KBM-7 (cell line): ENCODE results near the gene SPNS3.

Source experiments
- DNase-seq: peaks from one replicate; pipeline ENCODE4 v3.0.0-alpha.2; 2015
- in situ Hi-C: fragments of 300-500 bp; cut with MboI; formaldehyde crosslinking; loops from 2 replicates; pipeline ENCODE4 v1.14.3; 2020; ENCODE audit warnings: low sequenced_read_pairs, low pct_unique_long_range_greater_than_20kb, mixed read lengths

Gene SPNS3

GRCh38 chr17:4482338-4483011, 48.7 kb downstream of the SPNS3 start:
- no peak for DNase-seq
- in situ Hi-C loops = no loop called here

- DNase-seq = no peak
- in situ Hi-C loops = no loop called here
Observed at GRCh38 chr17:4483012-4483840, 49.5 kb downstream of the SPNS3 start.

GRCh38 chr17:4485676-4486646, 52.2 kb downstream of the SPNS3 start:
- in situ Hi-C loops = no loop called here
- no peak for DNase-seq

- in situ Hi-C loops = no loop called here
- DNase-seq = no peak
Observed at GRCh38 chr17:4487296-4487695, 53.6 kb downstream of the SPNS3 start.

GRCh38 chr17:4487820-4488716, 54.3 kb downstream of the SPNS3 start:
- DNase-seq = no peak
- in situ Hi-C loops = no loop called here

GRCh38 chr17:4488989-4489595, 55.4 kb downstream of the SPNS3 start:
- no peak for DNase-seq
- in situ Hi-C loops = no loop called here

GRCh38 chr17:4490109-4490591, 56.4 kb downstream of the SPNS3 start:
- in situ Hi-C loops = no loop called here
- no peak for DNase-seq

GRCh38 chr17:4490637-4491061, 56.9 kb downstream of the SPNS3 start:
- no peak for DNase-seq

GRCh38 chr17:4492721-4493561, 59.2 kb downstream of the SPNS3 start:
- peak; percentile 68 for DNase-seq
- in situ Hi-C loops = no loop called here

More at GRCh38 chr17:4490637-4491061, 56.9 kb downstream of the SPNS3 start:
- in situ Hi-C loops = no loop called here

GRCh38 chr17:4497101-4497824, 63.5 kb downstream of the SPNS3 start:
- no peak for DNase-seq
- in situ Hi-C loops = no loop called here

- DNase-seq = peak; percentile 51
- in situ Hi-C loops = no loop called here
Observed at GRCh38 chr17:4498461-4499397, 65.0 kb downstream of the SPNS3 start, which contains the start of gene SPNS2. Gene SPNS2 (plus strand): TSS chr17:4498881. CDS start chr17:4499048, 167 bp downstream.

- in situ Hi-C loops = no loop called here
- peak; percentile 74 for DNase-seq
Observed at GRCh38 chr17:4499431-4500190, 65.9 kb downstream of the SPNS3 start.

GRCh38 chr17:4500191-4500571, 66.4 kb downstream of the SPNS3 start:
- in situ Hi-C loops = no loop called here
- no peak for DNase-seq

- peak; percentile 92 for DNase-seq
- in situ Hi-C loops = no loop called here
Observed at GRCh38 chr17:4501295-4501949, 67.7 kb downstream of the SPNS3 start.
